Right lobe of liver (tissue), 6 donors: ENCODE results near the gene CCL25. TPM values are rescaled to one million over a fixed set of nuclear protein-coding genes. Genes with fewer than 3 reads are reported as not detected.

ENCODE experiments used
- ATAC-seq, 4 donors: fragments of 200-7000 bp; cut with Tn5 transposase; one replicate each; pipeline ENCODE4 v1.9.1; 2020; ENCODE audit warnings: mild to moderate bottlenecking in 4 of 4, moderate library complexity in 4 of 4
- DNase-seq, 3 donors: peaks; one replicate each; pipeline ENCODE4 v3.0.0-alpha.2; 2020
- H3K27ac ChIP-seq, 3 donors: fragments of 200-600 bp; one replicate each; pipeline ENCODE4 v1.8.0; 2022
- H3K27me3 ChIP-seq, 2 donors: fragments of 200-600 bp; one replicate each; pipeline ENCODE4 v1.8.0; 2022
- H3K36me3 ChIP-seq, 4 donors: fragments of 200-600 bp; sonication (generic) in 1 of 4; one replicate each; pipeline versions ENCODE4 v1.5.1 to v1.8.0; 2017 to 2022; ENCODE audit warnings: control low read depth in 1 of 4
- H3K4me1 ChIP-seq, 4 donors: fragments of 200-600 bp; sonication (generic) in 1 of 4; one replicate each; pipeline versions ENCODE4 v1.5.1 to v1.8.0; 2017 to 2022; ENCODE audit warnings: control low read depth in 1 of 4
- H3K4me3 ChIP-seq, 3 donors: fragments of 200-600 bp; one replicate each; pipeline ENCODE4 v1.8.0; 2022
- H3K9me3 ChIP-seq, 4 donors: fragments of 200-600 bp; sonication (generic) in 1 of 4; one replicate each; pipeline versions ENCODE4 v1.5.1 to v1.8.0; 2017 to 2022; ENCODE audit warnings: control low read depth in 1 of 4
- CTCF ChIP-seq, 4 donors: fragments of 200-600 bp in 3 of 4; fragments of 450-650 bp in 1 of 4; IDR thresholded peaks; one replicate each; pipeline versions ENCODE4 v1.5.1 to v1.8.0; 2016 to 2022; ENCODE audit warnings: antibody characterized with exemption in 4 of 4, mild to moderate bottlenecking in 2 of 4
- POLR2A ChIP-seq: fragments of 450-650 bp; IDR thresholded peaks from one replicate; pipeline ENCODE4 v1.6.1; 2017; ENCODE audit warnings: antibody characterized with exemption, mild to moderate bottlenecking
- WGBS: methylation state at CpG from one replicate; pipeline ENCODE4 v1.1.6; 2018; ENCODE audit warnings: low coverage, low lambda C conversion rate; ENCODE audit not compliant: insufficient coverage; ENCODE audit errors: missing lambda C conversion rate; 5-methylcytosine and 5-hydroxymethylcytosine counted together
- intact Hi-C, 2 donors: fragments of 100-400 bp; cut with DNase I; formaldehyde crosslinking; loops; one replicate each; pipeline versions ENCODE4 v1.11.2 to v1.14.1; 2022
- total RNA-seq, 6 experiments: library from RNA; depleted of rRNA in 2 of 6; stranded (reverse); fragments of >200 nt in 2 of 6; fragmentation: NEBNext Ultra II Directional in 3 of 6; extraction: Animal tissue kit (Norgen Biotek cat#: 25700) in 3 of 6; gene quantifications; one replicate each; pipeline versions ENCODE4 v1.1.0 to v1.2.4, GENCODE V29; 2016 to 2023
- donor health status: DM: no; HTN: yes; CAD: no.
- donor health status: DM: no; HTN: no; CAD: no.
- donor health status: DM: no; HTN: no; CAD: no.
- donor health status: DM: no; HTN: yes; CAD: no.
- donor health status: DM: no; HTN: yes; CAD: no.

Gene CCL25
- total RNA-seq, 6 experiments from 2014 or later, result 0.51 TPM; not detected in 5

DNA sequence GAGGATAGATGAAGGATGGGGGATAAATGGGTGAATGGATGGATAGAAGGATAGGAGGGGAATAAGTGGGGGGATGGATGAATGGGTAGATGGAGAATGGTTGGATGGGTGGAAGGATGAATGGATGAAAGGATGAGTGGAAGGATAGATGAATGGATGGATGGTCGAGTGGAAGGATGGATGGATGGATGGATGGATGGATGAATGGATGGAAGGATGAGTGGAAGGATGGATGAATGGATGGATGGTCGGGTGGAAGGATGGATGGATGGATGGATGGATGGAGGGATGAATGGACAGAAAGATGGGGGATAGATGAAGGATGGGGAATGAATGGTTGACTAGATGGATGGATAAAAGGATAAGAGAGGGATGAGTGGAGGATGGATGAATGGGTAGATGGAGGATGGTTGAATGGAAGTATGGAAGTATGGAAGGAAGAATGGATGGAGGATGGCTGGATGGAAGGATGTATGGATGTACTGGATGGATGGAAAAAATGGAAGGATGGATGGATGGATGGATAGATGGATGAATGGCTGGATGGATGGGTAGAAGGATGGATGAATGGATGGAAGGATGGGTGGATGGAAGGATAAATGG is 54.8 kb downstream of the CCL25 start:
- DNase-seq (no peak), ATAC-seq (no peak)
- Histone ChIP-seq H3K4me1 (no peaks in the 10 kb centered on the region), H3K27ac (no peak overlapping the region), H3K4me3 (no peak overlapping the region), H3K36me3 (no peaks in the 10 kb centered on the region), H3K9me3 (no peaks in the 10 kb centered on the region), H3K27me3 (no peaks in the 10 kb centered on the region)
- 48% methylated on average over 2 of the region's 2 CpGs for WGBS
- TF ChIP-seq CTCF (IDR thresholded peaks at IDR 0.05) (no peak), POLR2A (no peak)
- intact Hi-C loops, result no loop called here

DNA sequence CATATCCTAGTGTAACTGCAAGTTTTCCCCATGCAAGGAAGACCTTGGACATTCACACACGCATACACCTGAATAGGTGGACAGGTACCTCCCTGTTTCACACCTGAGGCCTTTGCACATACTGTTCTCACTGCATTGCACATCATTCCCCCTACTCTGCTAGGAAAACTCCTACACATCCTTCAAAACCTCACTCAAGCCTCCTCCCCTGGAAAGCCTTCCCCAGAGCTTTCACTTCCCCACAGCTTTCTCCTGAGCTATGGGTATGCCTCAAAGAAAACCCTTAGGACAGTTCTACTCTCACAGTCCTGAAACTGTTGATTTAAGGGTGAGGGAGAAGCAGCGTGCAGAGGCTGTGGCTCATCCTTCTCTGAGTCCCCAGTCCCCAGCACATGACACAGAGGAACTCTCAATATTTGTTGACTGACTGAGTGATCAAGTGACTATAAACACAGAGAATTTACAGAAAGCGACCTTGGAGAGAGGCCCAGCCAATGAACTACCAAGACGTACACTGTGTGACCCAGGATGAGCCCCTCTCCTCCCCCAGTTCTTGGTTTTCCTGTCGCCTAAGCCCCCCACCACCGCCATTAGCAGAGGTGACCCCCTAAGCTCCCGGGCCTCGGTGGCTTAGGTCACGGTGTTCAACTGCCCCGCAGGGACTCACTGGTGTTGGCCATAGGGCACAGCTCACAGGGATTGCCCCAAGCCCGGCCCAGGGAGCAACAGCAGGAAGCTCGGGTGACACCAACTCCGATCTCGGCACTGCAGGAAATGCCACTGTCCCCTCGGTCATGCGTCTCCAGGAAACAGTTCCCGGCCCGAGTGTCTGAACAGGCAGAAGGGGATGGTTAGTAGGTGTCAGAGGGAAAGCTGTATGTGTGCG is 56.2 kb downstream of the CCL25 start:
- no peaks in the 10 kb centered on the region for H3K4me1 ChIP-seq
- ATAC-seq, result no peak
- H3K27ac ChIP-seq, result no peak overlapping the region
- intact Hi-C loops, result no loop called here
- no peaks in the 10 kb centered on the region for H3K27me3 ChIP-seq
- H3K9me3 ChIP-seq, result no peaks in the 10 kb centered on the region
- no peak for TF ChIP-seq CTCF (IDR thresholded peaks at IDR 0.05)
- no peak for TF ChIP-seq POLR2A
- 63% methylated on average over 6 of the region's 19 CpGs for WGBS
- H3K4me3 ChIP-seq, result no peak overlapping the region
- no peak for DNase-seq
- no peaks in the 10 kb centered on the region for H3K36me3 ChIP-seq

GRCh38 chr19:8109455-8109854 is 56.9 kb downstream of the CCL25 start:
- intact Hi-C loops, result no loop called here
- no peak for DNase-seq
- Histone ChIP-seq H3K36me3 (no peaks in the 10 kb centered on the region), H3K27ac (no peak overlapping the region), H3K4me3 (no peak overlapping the region), H3K4me1 (no peaks in the 10 kb centered on the region), H3K9me3 (no peaks in the 10 kb centered on the region), H3K27me3 (no peaks in the 10 kb centered on the region)
- TF ChIP-seq POLR2A (no peak), CTCF (IDR thresholded peaks at IDR 0.05) (no peak)
- WGBS, result 31% methylated on average over 2 of the region's 12 CpGs
- ATAC-seq, result no peak

DNA sequence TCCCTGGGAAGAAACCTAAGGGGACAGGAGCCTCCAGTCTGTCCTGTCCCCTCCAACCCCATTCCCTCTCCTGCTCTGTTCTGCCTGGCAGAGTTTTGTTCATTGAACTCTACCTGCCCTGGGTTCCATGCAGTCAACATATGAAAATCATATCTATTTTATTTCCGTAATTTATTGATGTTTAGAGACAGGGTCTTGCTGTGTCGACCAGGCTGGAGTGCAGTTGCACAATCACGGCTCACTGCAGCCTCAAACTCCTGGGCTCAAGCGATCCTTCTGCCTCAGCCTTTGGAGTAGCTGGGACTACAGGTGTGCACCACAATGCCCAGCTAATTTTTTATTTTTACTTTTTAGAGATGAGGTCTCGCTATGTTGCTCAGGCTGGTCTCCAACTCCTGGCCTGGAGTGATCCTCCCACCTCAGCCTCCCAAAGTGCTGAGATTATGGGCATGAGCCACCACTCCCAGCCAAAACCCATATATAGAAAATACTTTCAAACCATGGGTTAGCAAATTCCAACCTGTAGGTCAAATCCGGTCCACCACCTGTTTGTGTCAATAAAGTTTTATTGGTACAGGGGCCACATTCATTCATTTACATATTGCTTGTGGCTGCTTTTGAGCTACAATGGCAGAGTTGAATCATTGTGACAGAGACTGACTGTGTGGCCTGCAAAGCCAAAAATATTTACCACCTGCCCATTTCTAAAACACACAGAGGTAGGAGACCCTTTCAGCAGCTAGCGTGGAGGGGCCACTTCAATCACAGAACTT is 57.5 kb downstream of the CCL25 start:
- Histone ChIP-seq H3K27ac (no peak overlapping the region), H3K27me3 (no peaks in the 10 kb centered on the region), H3K4me3 (no peak overlapping the region), H3K4me1 (no peaks in the 10 kb centered on the region), H3K9me3 (no peaks in the 10 kb centered on the region), H3K36me3 (no peaks in the 10 kb centered on the region)
- intact Hi-C loops, result no loop called here
- DNase-seq, result no peak
- TF ChIP-seq POLR2A (no peak), CTCF (IDR thresholded peaks at IDR 0.05) (no peak)
- WGBS, result 73% methylated on average over 5 of the region's 7 CpGs
- no peak for ATAC-seq
